Measurements from ENCODE around the gene PKP3.
"Not testable (repeated sequence)": the region's sequence is repeated elsewhere in the genome, so short reads cannot be mapped to it uniquely, and the experiment has no call there.

PKP3 gene

DNA sequence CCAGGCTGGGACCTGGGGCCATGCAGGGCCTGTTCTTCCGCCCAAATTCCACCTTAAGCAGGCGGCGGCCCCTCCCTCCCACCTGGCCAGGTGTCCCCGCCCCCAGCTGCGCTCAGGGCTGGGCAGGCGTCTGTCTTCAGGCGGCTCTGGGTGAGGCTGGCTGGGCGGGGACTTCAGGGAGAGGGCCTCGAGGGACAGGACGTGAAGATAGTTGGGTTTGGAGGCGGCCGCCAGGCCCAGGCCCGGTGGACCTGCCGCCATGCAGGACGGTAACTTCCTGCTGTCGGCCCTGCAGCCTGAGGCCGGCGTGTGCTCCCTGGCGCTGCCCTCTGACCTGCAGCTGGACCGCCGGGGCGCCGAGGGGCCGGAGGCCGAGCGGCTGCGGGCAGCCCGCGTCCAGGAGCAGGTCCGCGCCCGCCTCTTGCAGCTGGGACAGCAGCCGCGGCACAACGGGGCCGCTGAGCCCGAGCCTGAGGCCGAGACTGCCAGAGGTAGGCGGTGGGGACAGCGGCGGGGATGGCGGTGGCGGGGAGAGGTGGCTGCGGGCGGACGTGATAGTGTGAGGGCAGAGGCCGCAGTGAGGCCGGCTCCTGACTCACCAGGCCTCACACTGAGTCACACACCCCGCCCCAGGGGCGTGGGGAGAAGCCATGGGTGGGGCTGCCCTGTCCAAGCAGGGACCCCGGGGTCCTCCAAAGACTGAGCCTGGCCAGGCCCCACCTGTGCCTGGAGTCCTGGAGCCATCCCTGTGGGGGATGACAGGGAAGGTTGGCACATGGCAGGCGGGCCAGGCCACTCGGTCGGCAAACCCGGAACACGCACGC is at the start of gene PKP3:
Gene PKP3, plus strand, starts transcription at position 176 of the 824 bp plus-strand sequence. Its CDS starts 84 bp downstream, at position 260.
- TF ChIP-seq, protein P1, sequence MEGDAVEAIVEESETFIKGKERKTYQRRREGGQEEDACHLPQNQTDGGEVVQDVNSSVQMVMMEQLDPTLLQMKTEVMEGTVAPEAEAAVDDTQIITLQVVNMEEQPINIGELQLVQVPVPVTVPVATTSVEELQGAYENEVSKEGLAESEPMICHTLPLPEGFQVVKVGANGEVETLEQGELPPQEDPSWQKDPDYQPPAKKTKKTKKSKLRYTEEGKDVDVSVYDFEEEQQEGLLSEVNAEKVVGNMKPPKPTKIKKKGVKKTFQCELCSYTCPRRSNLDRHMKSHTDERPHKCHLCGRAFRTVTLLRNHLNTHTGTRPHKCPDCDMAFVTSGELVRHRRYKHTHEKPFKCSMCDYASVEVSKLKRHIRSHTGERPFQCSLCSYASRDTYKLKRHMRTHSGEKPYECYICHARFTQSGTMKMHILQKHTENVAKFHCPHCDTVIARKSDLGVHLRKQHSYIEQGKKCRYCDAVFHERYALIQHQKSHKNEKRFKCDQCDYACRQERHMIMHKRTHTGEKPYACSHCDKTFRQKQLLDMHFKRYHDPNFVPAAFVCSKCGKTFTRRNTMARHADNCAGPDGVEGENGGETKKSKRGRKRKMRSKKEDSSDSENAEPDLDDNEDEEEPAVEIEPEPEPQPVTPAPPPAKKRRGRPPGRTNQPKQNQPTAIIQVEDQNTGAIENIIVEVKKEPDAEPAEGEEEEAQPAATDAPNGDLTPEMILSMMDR (IDR thresholded peaks at IDR 0.05; ENCODE audit: low read length, missing control alignments): no peak
- no peak within 1 kb of the TSS for H3K4me3 ChIP-seq (replicated peaks; ENCODE audit: low read depth, low read length)
- DNase-seq (ENCODE audit: low read depth): peak; percentile 36

- no peak for DNase-seq (ENCODE audit: low read depth)
- TF ChIP-seq, protein P1 (IDR thresholded peaks at IDR 0.05; ENCODE audit: low read length, missing control alignments): no peak
- no peak overlapping the region for H3K4me3 ChIP-seq (replicated peaks; ENCODE audit: low read depth, low read length)
Observed at GRCh38 chr11:344836-345578, 49.0 kb upstream of the PKP3 start.

DNA sequence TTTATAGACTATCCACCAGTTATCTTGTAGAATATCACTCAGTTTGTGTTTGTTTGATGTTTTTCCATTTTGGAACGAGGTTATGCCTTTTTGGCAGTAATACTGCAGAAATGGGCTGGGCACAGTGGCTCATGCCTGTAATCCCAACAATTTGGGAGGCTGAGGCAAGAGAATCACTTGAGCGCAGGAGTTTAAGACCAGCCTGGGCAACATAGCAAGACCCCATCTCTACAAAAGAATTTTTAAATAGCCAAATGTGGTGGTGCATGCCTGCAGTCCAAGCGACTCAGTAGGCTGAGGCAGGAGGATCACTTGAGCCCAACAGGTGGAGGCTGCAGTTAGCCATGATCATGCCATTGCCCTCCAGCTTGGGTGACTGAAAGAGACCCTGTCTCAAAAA is 47.5 kb upstream of the PKP3 start:
- TF ChIP-seq, protein P1 (IDR thresholded peaks at IDR 0.05; ENCODE audit: low read length, missing control alignments): no peak

GRCh38 chr11:349270-349954 is 44.6 kb upstream of the PKP3 start:
- not testable (repeated sequence) for DNase-seq (ENCODE audit: low read depth); H3K4me3 ChIP-seq (replicated peaks; ENCODE audit: low read depth, low read length)

More for the DNA sequence above, 47.5 kb upstream of the PKP3 start:
- no peak for DNase-seq (ENCODE audit: low read depth)
- H3K4me3 ChIP-seq (replicated peaks; ENCODE audit: low read depth, low read length): no peak overlapping the region

- not testable (repeated sequence) for DNase-seq (ENCODE audit: low read depth); H3K4me3 ChIP-seq (replicated peaks; ENCODE audit: low read depth, low read length)
Observed at GRCh38 chr11:350033-350722, 43.8 kb upstream of the PKP3 start.

DNA sequence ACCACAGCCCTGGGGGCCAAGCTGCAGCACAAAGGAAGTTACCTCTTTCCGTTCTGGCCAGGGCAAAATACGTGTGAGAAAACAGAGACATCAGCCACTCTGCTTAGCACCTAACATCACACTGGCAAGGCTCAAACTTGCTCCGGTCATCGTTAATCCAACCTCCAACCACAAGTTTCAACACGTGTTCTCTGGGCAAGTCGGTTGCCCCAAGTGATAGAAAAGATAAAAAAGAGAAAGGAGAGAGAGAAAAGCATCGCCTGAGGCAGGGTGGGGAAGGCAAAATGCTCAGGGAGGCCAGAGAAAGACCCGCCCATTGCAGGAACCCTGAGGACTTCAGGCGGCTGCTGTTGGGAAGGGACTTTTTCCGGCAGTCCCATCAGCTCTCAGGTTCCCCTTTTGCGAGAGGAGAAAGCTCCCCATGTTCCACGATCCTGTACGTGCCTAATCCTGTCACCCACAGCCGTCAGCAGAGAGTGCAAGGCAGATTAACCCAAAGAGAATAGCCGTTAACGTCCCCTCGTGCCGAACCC is 43.2 kb upstream of the PKP3 start:
- DNase-seq (ENCODE audit: low read depth): no peak
- TF ChIP-seq, protein P1 (IDR thresholded peaks at IDR 0.05; ENCODE audit: low read length, missing control alignments): no peak
- H3K4me3 ChIP-seq (replicated peaks; ENCODE audit: low read depth, low read length): no peak overlapping the region

DNA sequence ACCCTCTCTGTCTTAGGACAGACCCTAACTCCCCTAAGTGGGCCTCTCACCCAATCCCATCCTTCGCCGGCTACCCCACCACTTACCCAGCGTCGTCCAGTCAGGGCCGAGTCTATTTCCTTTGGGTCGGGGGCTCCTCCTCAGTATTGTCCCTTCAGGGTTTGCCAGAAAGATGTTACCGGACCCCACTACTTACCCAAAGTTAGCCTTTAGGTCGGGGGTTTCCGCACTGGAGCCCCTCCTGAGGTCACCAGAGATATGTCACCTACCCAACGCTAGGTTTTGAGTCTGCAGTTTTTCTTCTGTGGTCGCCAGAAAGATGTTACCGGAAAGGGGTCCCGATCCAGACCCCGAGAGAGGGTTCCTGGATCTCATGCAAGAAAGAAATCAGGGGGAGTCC is 42.6 kb upstream of the PKP3 start:
- DNase-seq (ENCODE audit: low read depth): no peak
- H3K4me3 ChIP-seq (replicated peaks; ENCODE audit: low read depth, low read length): no peak overlapping the region
- TF ChIP-seq, protein P1 (IDR thresholded peaks at IDR 0.05; ENCODE audit: low read length, missing control alignments): no peak

Measured in fibroblast of pulmonary artery (primary cell).